Thymus (tissue), 11 donors: Measurements from ENCODE around the gene TMEM147. TPM values are rescaled to one million over a fixed set of nuclear protein-coding genes. Genes with fewer than 3 reads are reported as not detected.
A peak's percentile ranks its signal among the peaks of the same experiment; 100 is the strongest.
"Not testable (repeated sequence)": the region's sequence is repeated elsewhere in the genome, so short reads cannot be mapped to it uniquely, and the experiment has no call there.

Experiments
- DNase-seq, 9 donors: peaks; one replicate each; pipeline ENCODE4 v3.0.0-alpha.2; 2013; ENCODE audit warnings: low spot score in 9 of 9, low read depth in 6 of 9, missing footprints in 1 of 9
- H3K27ac ChIP-seq, 2 donors: one replicate each; pipeline ENCODE4 v1.5.1; 2013; ENCODE audit warnings: control low read depth in 1 of 2, low read depth in 1 of 2, low read length in 1 of 2, mild to moderate bottlenecking in 1 of 2, moderate library complexity in 1 of 2
- H3K27me3 ChIP-seq, 2 donors: one replicate each; pipeline ENCODE4 v1.5.1; 2013; ENCODE audit warnings: low read length in 1 of 2; ENCODE audit not compliant: control insufficient read depth in 2 of 2, insufficient read depth in 1 of 2
- H3K36me3 ChIP-seq, 2 donors: one replicate each; pipeline ENCODE4 v1.5.1; 2013; ENCODE audit warnings: low read length in 1 of 2, mild to moderate bottlenecking in 1 of 2, moderate library complexity in 1 of 2; ENCODE audit not compliant: control insufficient read depth in 2 of 2, insufficient read depth in 2 of 2
- H3K4me1 ChIP-seq, 2 donors: one replicate each; pipeline ENCODE4 v1.5.1; 2013; ENCODE audit warnings: low read length in 2 of 2; ENCODE audit not compliant: control insufficient read depth in 2 of 2, insufficient read depth in 2 of 2
- H3K4me3 ChIP-seq, 2 donors: one replicate each; pipeline ENCODE4 v1.5.1; 2013; ENCODE audit warnings: low read length in 2 of 2, control low read depth in 1 of 2, mild to moderate bottlenecking in 1 of 2
- H3K9me3 ChIP-seq, 2 donors: one replicate each; pipeline ENCODE4 v1.5.1; 2013; ENCODE audit warnings: low read length in 1 of 2, mild to moderate bottlenecking in 1 of 2; ENCODE audit not compliant: control insufficient read depth in 2 of 2, insufficient read depth in 1 of 2
- WGBS: extraction: QIAGEN DNeasy Blood & Tissue Kit; methylation state at CpG from one replicate; pipeline ENCODE4 v1.1.7; 2013; 5-methylcytosine and 5-hydroxymethylcytosine counted together
- polyA plus RNA-seq: library from polyadenylated mRNA; stranded (reverse); fragments of 200-250 nt; gene quantifications from one replicate; pipeline ENCODE4 v1.2.3, GENCODE V29; 2013
- total RNA-seq: library from RNA; stranded (reverse); fragments of 120-200 nt; gene quantifications from one replicate; pipeline ENCODE4 v1.2.4, GENCODE V29; 2013
- donor health status: healthy.

TMEM147 gene
- total and polyA plus RNA-seq, 2 donors = 45.0 to 61.1 TPM

GRCh38 chr19:35585848-35586247 lies 40.4 kb downstream of the TMEM147 start, which contains the start of gene PMIS2:
TSS of gene PMIS2 (plus strand) at chr19:35586173. CDS start at chr19:35586260, 87 bp downstream.
- Histone ChIP-seq H3K27ac (no peak within 1 kb of the TSS), H3K4me3 (no peak within 1 kb of the TSS), H3K27me3 (peaks cover 0 to 3% of the 10 kb centered on the region in 2 donors), H3K9me3 (peaks cover 0 to 3% of the 10 kb centered on the region in 2 donors), H3K36me3 (no peaks in the 10 kb centered on the region), H3K4me1 (no peaks in the 10 kb centered on the region)
- DNase-seq = no peak
- 61% methylated on average over 16 of the region's 16 CpGs for WGBS

- Histone ChIP-seq H3K27ac (no peak overlapping the region), H3K4me3 (no peak overlapping the region), H3K36me3 (no peaks in the 10 kb centered on the region), H3K27me3 (peaks cover 0 to 3% of the 10 kb centered on the region in 2 donors), H3K9me3 (peaks cover 0 to 3% of the 10 kb centered on the region in 2 donors), H3K4me1 (no peaks in the 10 kb centered on the region)
- DNase-seq = no peak
- WGBS = 60% methylated on average over 1 of the region's 1 CpG
These were observed 41.9 kb downstream of the TMEM147 start for GRCh38 chr19:35587321-35587720.

DNA sequence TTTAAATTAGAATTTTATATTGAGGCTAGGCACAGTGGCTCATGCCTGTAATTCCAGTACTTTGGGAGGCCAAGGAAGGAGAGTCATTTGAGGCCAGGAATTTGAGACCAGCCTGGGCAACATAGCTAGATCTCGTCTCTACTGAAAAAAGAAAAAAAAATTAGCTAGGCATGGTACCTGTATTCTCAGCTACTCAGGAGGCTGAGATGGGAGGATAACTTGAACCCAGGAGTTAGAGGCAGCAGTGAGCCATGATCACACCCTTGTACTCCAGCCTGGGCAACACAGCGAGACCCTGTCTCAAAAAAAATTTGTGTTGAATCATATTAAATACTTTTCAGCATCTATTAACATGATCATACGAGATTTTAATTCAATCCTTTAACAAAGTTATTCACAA lies 45.4 kb downstream of the TMEM147 start:
- H3K4me1 ChIP-seq = no peaks in the 10 kb centered on the region
- peaks cover 0 to 2% of the 10 kb centered on the region in 2 donors for H3K9me3 ChIP-seq
- DNase-seq = no peak
- no peaks in the 10 kb centered on the region for H3K36me3 ChIP-seq
- WGBS = 95% methylated on average over 3 of the region's 3 CpGs
- peaks cover 0 to 2% of the 10 kb centered on the region in 2 donors for H3K27me3 ChIP-seq
- no peak overlapping the region for H3K4me3 ChIP-seq
- H3K27ac ChIP-seq = no peak overlapping the region

- H3K4me3 ChIP-seq = no peak overlapping the region
- no peaks in the 10 kb centered on the region for H3K27me3 ChIP-seq
- no peaks in the 10 kb centered on the region for H3K36me3 ChIP-seq
- peak in 3 of 9 donors; percentile 4 to 24 (median 24) for DNase-seq
- H3K4me1 ChIP-seq = no peaks in the 10 kb centered on the region
- H3K27ac ChIP-seq = no peak overlapping the region
- no peaks in the 10 kb centered on the region for H3K9me3 ChIP-seq
- 28% methylated on average over 8 of the region's 8 CpGs for WGBS
These were observed 46.8 kb downstream of the TMEM147 start for GRCh38 chr19:35592226-35592625.

DNA sequence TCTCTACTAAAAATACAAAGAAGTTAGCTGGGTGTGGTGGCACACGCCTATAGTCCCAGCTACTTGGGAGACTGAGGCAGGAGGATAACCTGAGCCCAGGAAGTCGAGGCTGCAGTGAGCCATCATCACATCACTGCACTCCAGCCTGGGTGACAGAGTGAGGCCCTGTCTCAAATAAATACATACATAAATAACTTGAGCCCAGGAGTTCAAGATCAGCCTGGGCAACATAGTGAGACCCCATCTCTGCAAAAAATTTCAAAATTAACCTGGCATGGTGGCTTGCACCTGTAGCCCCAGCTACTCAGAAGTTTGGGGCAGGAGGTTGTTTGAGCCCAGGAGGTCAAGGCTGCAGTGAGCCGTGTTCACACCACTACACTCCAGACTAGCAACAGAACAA lies 49.6 kb downstream of the TMEM147 start:
- 92% methylated on average over 3 of the region's 3 CpGs for WGBS
- not testable (repeated sequence) for DNase-seq, H3K27me3 ChIP-seq, H3K27ac ChIP-seq, H3K4me3 ChIP-seq, H3K4me1 ChIP-seq, H3K9me3 ChIP-seq, H3K36me3 ChIP-seq

GRCh38 chr19:35595928-35596327 lies 50.5 kb downstream of the TMEM147 start:
- Histone ChIP-seq H3K27ac (no peak overlapping the region), H3K9me3 (no peaks in the 10 kb centered on the region), H3K27me3 (no peaks in the 10 kb centered on the region), H3K36me3 (no peaks in the 10 kb centered on the region), H3K4me3 (no peak overlapping the region), H3K4me1 (no peaks in the 10 kb centered on the region)
- DNase-seq = no peak
- 100% methylated on average over 1 of the region's 1 CpG for WGBS

GRCh38 chr19:35596366-35596999 lies 51.1 kb downstream of the TMEM147 start:
- Histone ChIP-seq H3K27ac (no peak overlapping the region), H3K4me3 (no peak overlapping the region), H3K9me3 (no peaks in the 10 kb centered on the region), H3K4me1 (no peaks in the 10 kb centered on the region), H3K36me3 (no peaks in the 10 kb centered on the region), H3K27me3 (no peaks in the 10 kb centered on the region)
- WGBS = 68% methylated on average over 4 of the region's 4 CpGs
- no peak for DNase-seq

Other genes with a start within 250 kb of the TMEM147 start
- gene CD22, start 216.4 kb upstream of the TMEM147 start, total RNA-seq = 1.7 TPM
- gene CD22, start 216.4 kb upstream of the TMEM147 start, polyA plus RNA-seq = 12.3 TPM
- 0.05 TPM for gene FFAR1, start 197.7 kb upstream of the TMEM147 start, total RNA-seq
- gene FFAR1, start 197.7 kb upstream of the TMEM147 start, polyA plus RNA-seq = 0.05 TPM
- gene FFAR3, start 187.2 kb upstream of the TMEM147 start, total RNA-seq = 0.33 TPM
- gene FFAR3, start 187.2 kb upstream of the TMEM147 start, polyA plus RNA-seq = 0.41 TPM
- 0.05 TPM for gene GPR42, start 174.6 kb upstream of the TMEM147 start, total RNA-seq
- gene GPR42, start 174.6 kb upstream of the TMEM147 start, polyA plus RNA-seq = 0.25 TPM
- 0.47 TPM for gene FFAR2, start 97.4 kb upstream of the TMEM147 start, total RNA-seq
- 1.1 TPM for gene FFAR2, start 97.4 kb upstream of the TMEM147 start, polyA plus RNA-seq
- gene KRTDAP, start 55.2 kb upstream of the TMEM147 start, total RNA-seq = 7.9 TPM
- gene KRTDAP, start 55.2 kb upstream of the TMEM147 start, polyA plus RNA-seq = 523 TPM
- gene DMKN, start 32.0 kb upstream of the TMEM147 start, total RNA-seq = 23.2 TPM
- gene DMKN, start 32.0 kb upstream of the TMEM147 start, polyA plus RNA-seq = 175 TPM
- 1.5 TPM for gene SBSN, start 17.3 kb upstream of the TMEM147 start, total RNA-seq
- gene SBSN, start 17.3 kb upstream of the TMEM147 start, polyA plus RNA-seq = 56.1 TPM
- 0.19 TPM for gene GAPDHS, start 12.2 kb upstream of the TMEM147 start, total RNA-seq
- gene GAPDHS, start 12.2 kb upstream of the TMEM147 start, polyA plus RNA-seq = 0.16 TPM
- 0.42 TPM for gene ATP4A, start 18.0 kb downstream of the TMEM147 start, total RNA-seq
- gene ATP4A, start 18.0 kb downstream of the TMEM147 start, polyA plus RNA-seq = 1.1 TPM
- not detected for gene PMIS2, start 40.5 kb downstream of the TMEM147 start, total RNA-seq
- not detected for gene PMIS2, start 40.5 kb downstream of the TMEM147 start, polyA plus RNA-seq
- gene HAUS5, start 67.1 kb downstream of the TMEM147 start, total RNA-seq = 11.8 TPM
- gene HAUS5, start 67.1 kb downstream of the TMEM147 start, polyA plus RNA-seq = 22.8 TPM
- 51.8 TPM for gene RBM42, start 83.4 kb downstream of the TMEM147 start, total RNA-seq
- gene RBM42, start 83.4 kb downstream of the TMEM147 start, polyA plus RNA-seq = 57.1 TPM
- gene ETV2, start 96.1 kb downstream of the TMEM147 start, total RNA-seq = 0.76 TPM
- 1.5 TPM for gene ETV2, start 96.1 kb downstream of the TMEM147 start, polyA plus RNA-seq
- gene COX6B1, start 102.7 kb downstream of the TMEM147 start, total RNA-seq = 636 TPM
- gene COX6B1, start 102.7 kb downstream of the TMEM147 start, polyA plus RNA-seq = 656 TPM
- not detected for gene UPK1A, start 120.9 kb downstream of the TMEM147 start, total RNA-seq
- gene UPK1A, start 120.9 kb downstream of the TMEM147 start, polyA plus RNA-seq = 0.94 TPM
- gene ZBTB32, start 158.9 kb downstream of the TMEM147 start, total RNA-seq = 0.09 TPM
- 2.0 TPM for gene ZBTB32, start 158.9 kb downstream of the TMEM147 start, polyA plus RNA-seq
- gene KMT2B, start 172.4 kb downstream of the TMEM147 start, total RNA-seq = 5.2 TPM
- gene KMT2B, start 172.4 kb downstream of the TMEM147 start, polyA plus RNA-seq = 39.0 TPM
- gene IGFLR1, start 196.8 kb downstream of the TMEM147 start, total RNA-seq = 12.2 TPM
- 67.8 TPM for gene IGFLR1, start 196.8 kb downstream of the TMEM147 start, polyA plus RNA-seq
- 19.8 TPM for gene U2AF1L4, start 199.8 kb downstream of the TMEM147 start, total RNA-seq
- gene U2AF1L4, start 199.8 kb downstream of the TMEM147 start, polyA plus RNA-seq = 45.0 TPM
- 65.1 TPM for gene PSENEN, start 200.0 kb downstream of the TMEM147 start, total RNA-seq
- 104 TPM for gene PSENEN, start 200.0 kb downstream of the TMEM147 start, polyA plus RNA-seq
- 7.6 TPM for gene LIN37, start 202.9 kb downstream of the TMEM147 start, total RNA-seq
- gene LIN37, start 202.9 kb downstream of the TMEM147 start, polyA plus RNA-seq = 24.2 TPM
- gene HSPB6, start 211.4 kb downstream of the TMEM147 start, total RNA-seq = 0.28 TPM
- 18.9 TPM for gene HSPB6, start 211.4 kb downstream of the TMEM147 start, polyA plus RNA-seq
- 2.0 TPM for gene PROSER3, start 212.6 kb downstream of the TMEM147 start, total RNA-seq
- 10.0 TPM for gene PROSER3, start 212.6 kb downstream of the TMEM147 start, polyA plus RNA-seq
- 1.5 TPM for gene ARHGAP33, start 229.9 kb downstream of the TMEM147 start, total RNA-seq
- 18.6 TPM for gene ARHGAP33, start 229.9 kb downstream of the TMEM147 start, polyA plus RNA-seq